Loucy (cell line): ENCODE data around the gene GPC3.

ENCODE experiments used
- H2AFZ ChIP-seq: fragments of 200-600 bp; sonication (generic); 2 replicates; pipeline ENCODE4 v1.6.0; 2016; ENCODE audit warnings: antibody characterized with exemption, mild to moderate bottlenecking, low read length, moderate library complexity
- H3F3A ChIP-seq: fragments of 200-600 bp; 2 replicates; pipeline ENCODE4 v1.6.0; 2016; ENCODE audit warnings: antibody characterized with exemption, low read depth, mild to moderate bottlenecking
- H3K27me3 ChIP-seq: fragments of 200-600 bp; sonication (generic); 2 replicates; pipeline ENCODE4 v1.6.1; 2014; ENCODE audit warnings: low read length, mild to moderate bottlenecking; ENCODE audit not compliant: insufficient read depth, poor library complexity, severe bottlenecking
- H3K36me3 ChIP-seq: fragments of 200-600 bp; sonication (generic); 2 replicates; pipeline ENCODE4 v1.6.1; 2016; ENCODE audit warnings: low read length; ENCODE audit not compliant: insufficient read depth
- H3K4me1 ChIP-seq: fragments of 200-600 bp; sonication (generic); 2 replicates; pipeline ENCODE4 v1.5.1; 2014; ENCODE audit warnings: low read length, mild to moderate bottlenecking; ENCODE audit not compliant: insufficient read depth, poor library complexity, severe bottlenecking
- H3K4me2 ChIP-seq: fragments of 200-600 bp; sonication (generic); 2 replicates; pipeline ENCODE4 v1.6.0; 2014; ENCODE audit warnings: antibody characterized with exemption, low read length, low read depth, mild to moderate bottlenecking; ENCODE audit not compliant: poor library complexity, severe bottlenecking
- H3K4me3 ChIP-seq: fragments of 200-600 bp; sonication (generic); 2 replicates; pipeline ENCODE4 v1.5.1; 2014; ENCODE audit warnings: low read length, mild to moderate bottlenecking, mixed read lengths; ENCODE audit not compliant: poor library complexity, severe bottlenecking
- H3K79me2 ChIP-seq: fragments of 200-600 bp; sonication (generic); 2 replicates; pipeline ENCODE4 v1.6.1; 2014; ENCODE audit warnings: low read length; ENCODE audit not compliant: insufficient read depth
- H3K9ac ChIP-seq: fragments of 200-600 bp; sonication (generic); 2 replicates; pipeline ENCODE4 v1.6.0; 2014; ENCODE audit warnings: mild to moderate bottlenecking, low read depth, low read length, moderate library complexity; ENCODE audit not compliant: poor library complexity, severe bottlenecking
- H3K9me2 ChIP-seq: fragments of 200-600 bp; sonication (generic); replicated peaks from 2 replicates; pipeline ENCODE4 v1.6.1; 2016; ENCODE audit warnings: low read depth, low read length, mixed read lengths
- H3K9me3 ChIP-seq: fragments of 200-600 bp; sonication (generic); 2 replicates; pipeline ENCODE4 v1.6.1; 2014; ENCODE audit warnings: mild to moderate bottlenecking, antibody characterized with exemption, low read length, low read depth; ENCODE audit not compliant: insufficient read depth
- H4K20me1 ChIP-seq: fragments of 200-600 bp; sonication (generic); 2 replicates; pipeline ENCODE4 v1.6.0; 2014; ENCODE audit warnings: antibody characterized with exemption, low read length, mild to moderate bottlenecking; ENCODE audit not compliant: insufficient read depth, poor library complexity, severe bottlenecking
- EZH2phosphoT487 ChIP-seq: fragments of 200-600 bp; IDR thresholded peaks from 2 replicates; pipeline ENCODE4 v1.6.1; 2018; ENCODE audit warnings: antibody characterized with exemption, mild to moderate bottlenecking, moderate library complexity, borderline replicate concordance
- TF ChIP-seq, protein P1 (sequence below): fragments of 200-600 bp; sonication (generic); conservative IDR thresholded peaks from 2 replicates; pipeline ENCODE4 v1.5.1; 2014; ENCODE audit warnings: mild to moderate bottlenecking, antibody characterized with exemption, low read length

The GPC3 gene

DNA sequence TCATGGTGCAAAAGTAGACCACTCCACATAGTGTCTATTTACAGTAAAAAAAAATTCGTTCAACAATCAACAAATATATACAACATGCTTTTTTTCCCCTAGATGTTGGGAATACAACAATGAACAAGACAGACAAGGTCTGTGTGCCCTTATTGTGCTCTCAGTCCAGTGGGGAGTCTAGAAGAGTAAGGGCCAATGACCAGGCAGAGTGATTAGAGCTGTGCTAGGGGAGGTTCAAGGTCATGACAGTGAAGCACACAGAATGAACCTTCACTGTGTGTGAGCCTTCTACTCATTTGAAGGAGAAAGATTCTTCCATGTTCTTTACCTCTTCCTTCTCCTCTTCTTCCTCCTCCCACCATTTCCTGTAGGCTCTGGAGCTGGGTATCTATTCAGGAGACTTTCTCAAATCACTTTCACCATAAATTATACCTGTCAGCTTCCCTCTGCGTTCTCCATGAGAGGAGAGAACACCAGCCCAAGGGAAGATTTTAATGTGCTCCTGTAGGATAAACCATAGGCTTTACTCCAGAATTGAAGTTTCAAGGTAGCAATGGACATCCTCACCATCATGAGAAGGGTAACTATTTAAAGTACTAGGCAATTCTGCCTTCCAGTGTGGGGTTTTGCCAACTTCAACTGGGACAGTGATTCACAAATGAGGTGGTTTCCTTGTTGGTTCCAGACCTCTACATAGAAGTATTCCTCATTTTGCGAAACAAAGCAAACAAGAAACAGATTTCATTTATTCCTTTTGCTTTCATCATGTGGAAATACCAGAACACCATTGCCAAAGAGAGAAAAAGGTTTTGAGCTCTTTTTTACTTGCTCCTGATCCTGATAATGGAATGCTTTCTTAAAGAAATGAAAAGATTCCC lies 323.2 kb downstream of the GPC3 start:
- no peak overlapping the region for H2AFZ ChIP-seq
- H3K9me2 ChIP-seq: no peaks in the 10 kb centered on the region
- H3K27me3 ChIP-seq: no peaks in the 10 kb centered on the region
- H3K4me3 ChIP-seq: no peak overlapping the region
- H3K9ac ChIP-seq: no peak overlapping the region
- no peaks in the 10 kb centered on the region for H3F3A ChIP-seq
- H3K36me3 ChIP-seq: no peaks in the 10 kb centered on the region
- H3K9me3 ChIP-seq: no peaks in the 10 kb centered on the region
- no peaks in the 10 kb centered on the region for H3K4me1 ChIP-seq
- no peaks in the 10 kb centered on the region for H4K20me1 ChIP-seq
- H3K79me2 ChIP-seq: no peaks in the 10 kb centered on the region
- TF ChIP-seq, protein P1, sequence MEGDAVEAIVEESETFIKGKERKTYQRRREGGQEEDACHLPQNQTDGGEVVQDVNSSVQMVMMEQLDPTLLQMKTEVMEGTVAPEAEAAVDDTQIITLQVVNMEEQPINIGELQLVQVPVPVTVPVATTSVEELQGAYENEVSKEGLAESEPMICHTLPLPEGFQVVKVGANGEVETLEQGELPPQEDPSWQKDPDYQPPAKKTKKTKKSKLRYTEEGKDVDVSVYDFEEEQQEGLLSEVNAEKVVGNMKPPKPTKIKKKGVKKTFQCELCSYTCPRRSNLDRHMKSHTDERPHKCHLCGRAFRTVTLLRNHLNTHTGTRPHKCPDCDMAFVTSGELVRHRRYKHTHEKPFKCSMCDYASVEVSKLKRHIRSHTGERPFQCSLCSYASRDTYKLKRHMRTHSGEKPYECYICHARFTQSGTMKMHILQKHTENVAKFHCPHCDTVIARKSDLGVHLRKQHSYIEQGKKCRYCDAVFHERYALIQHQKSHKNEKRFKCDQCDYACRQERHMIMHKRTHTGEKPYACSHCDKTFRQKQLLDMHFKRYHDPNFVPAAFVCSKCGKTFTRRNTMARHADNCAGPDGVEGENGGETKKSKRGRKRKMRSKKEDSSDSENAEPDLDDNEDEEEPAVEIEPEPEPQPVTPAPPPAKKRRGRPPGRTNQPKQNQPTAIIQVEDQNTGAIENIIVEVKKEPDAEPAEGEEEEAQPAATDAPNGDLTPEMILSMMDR: no peak
- no peak overlapping the region for H3K4me2 ChIP-seq

DNA sequence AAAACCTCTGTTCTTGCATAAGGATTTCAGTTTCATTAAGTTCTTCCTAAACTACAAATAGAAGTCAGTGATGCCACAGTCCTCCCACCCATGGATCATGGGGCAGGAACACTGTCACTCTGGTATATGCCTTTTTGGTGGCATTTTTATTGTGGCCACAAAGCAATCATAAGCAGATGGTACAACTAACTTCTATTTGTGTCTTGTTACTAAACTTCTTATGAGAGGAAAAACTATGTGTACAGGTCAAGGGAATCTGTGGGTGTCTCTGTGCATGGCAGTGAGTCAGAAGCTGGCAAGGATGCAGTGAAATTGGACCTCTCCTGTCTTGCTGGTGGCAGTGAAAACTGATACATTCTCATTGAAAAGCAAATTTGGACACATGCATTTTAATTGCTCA lies 325.1 kb downstream of the GPC3 start:
- TF ChIP-seq, protein P1: no peak
- no peak for TF ChIP-seq EZH2phosphoT487
- no peaks in the 10 kb centered on the region for H3K27me3 ChIP-seq
- no peaks in the 10 kb centered on the region for H3K79me2 ChIP-seq
- H3K36me3 ChIP-seq: no peaks in the 10 kb centered on the region
- no peaks in the 10 kb centered on the region for H3K9me2 ChIP-seq
- H3F3A ChIP-seq: no peaks in the 10 kb centered on the region
- no peaks in the 10 kb centered on the region for H4K20me1 ChIP-seq
- H3K4me3 ChIP-seq: no peak overlapping the region
- no peaks in the 10 kb centered on the region for H3K4me1 ChIP-seq
- H2AFZ ChIP-seq: no peak overlapping the region
- no peak overlapping the region for H3K9ac ChIP-seq
- H3K4me2 ChIP-seq: no peak overlapping the region
- no peaks in the 10 kb centered on the region for H3K9me3 ChIP-seq

DNA sequence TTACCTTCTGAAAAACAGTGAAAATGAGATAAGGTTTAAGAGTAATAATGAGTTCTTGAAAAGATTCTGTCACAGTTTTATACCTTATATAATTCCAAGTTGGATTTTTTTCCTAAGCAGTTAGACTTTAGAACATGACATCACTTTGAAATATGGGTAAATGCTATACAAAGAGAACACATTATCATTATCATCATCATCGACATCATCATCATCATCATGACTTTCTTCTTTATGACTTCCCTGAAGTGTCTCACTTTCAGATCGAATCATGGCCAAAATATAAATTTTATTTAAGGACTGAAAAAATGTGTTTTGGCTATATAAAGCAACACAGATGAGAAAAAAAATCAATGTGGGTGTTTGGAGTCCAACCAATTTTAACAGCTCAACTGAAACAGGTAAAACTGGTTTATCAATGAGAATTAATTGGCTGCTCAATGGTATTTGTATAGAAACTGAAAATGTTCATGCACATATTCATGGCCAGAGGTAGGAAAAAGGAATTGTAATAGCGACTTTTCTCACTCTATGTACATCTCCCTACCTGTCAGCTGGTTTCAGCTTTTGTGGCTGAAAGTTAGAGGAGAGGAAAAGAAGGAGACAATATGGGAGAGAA lies 327.0 kb downstream of the GPC3 start:
- TF ChIP-seq, protein P1: no peak
- no peak for TF ChIP-seq EZH2phosphoT487
- H4K20me1 ChIP-seq: no peaks in the 10 kb centered on the region
- no peaks in the 10 kb centered on the region for H3K79me2 ChIP-seq
- H3K4me2 ChIP-seq: no peak overlapping the region
- H3K9me3 ChIP-seq: no peaks in the 10 kb centered on the region
- no peak overlapping the region for H2AFZ ChIP-seq
- H3K27me3 ChIP-seq: no peaks in the 10 kb centered on the region
- no peaks in the 10 kb centered on the region for H3K9me2 ChIP-seq
- H3K4me1 ChIP-seq: no peaks in the 10 kb centered on the region
- H3K36me3 ChIP-seq: no peaks in the 10 kb centered on the region
- no peaks in the 10 kb centered on the region for H3F3A ChIP-seq
- H3K4me3 ChIP-seq: no peak overlapping the region
- no peak overlapping the region for H3K9ac ChIP-seq
